ENCODE results near the gene CYGB. TPM values are rescaled to one million over a fixed set of nuclear protein-coding genes. Genes with fewer than 3 reads are reported as not detected.

CYGB gene
- total RNA-seq, 1 donor from 2014 or later: 9.1 TPM

- no peak overlapping the region for H3K4me3 Mint-ChIP-seq (ENCODE audit: unreplicated experiment)
- no peaks in the 10 kb centered on the region for H3K27me3 Mint-ChIP-seq (ENCODE audit: unreplicated experiment)
- H3K9me3 Mint-ChIP-seq (ENCODE audit: unreplicated experiment): no peaks in the 10 kb centered on the region
- H3K36me3 Mint-ChIP-seq (ENCODE audit: unreplicated experiment): no peaks in the 10 kb centered on the region
- peaks cover 10% of the 10 kb centered on the region for H3K4me1 Mint-ChIP-seq (ENCODE audit: unreplicated experiment)
- peak overlapping the region; percentile 39 for H3K27ac Mint-ChIP-seq (ENCODE audit: unreplicated experiment)
- DNase-seq (ENCODE audit: extremely low spot score, unreplicated experiment): no peak
- no peak for TF ChIP-seq CTCF (IDR thresholded peaks at IDR 0.05)
These were observed 56.9 kb downstream of the CYGB start for GRCh38 chr17:76480632-76481031.

GRCh38 chr17:76479515-76480060, 57.9 kb downstream of the CYGB start:
- Mint-ChIP-seq H3K4me1 (ENCODE audit: unreplicated experiment) (peaks cover 8% of the 10 kb centered on the region), H3K36me3 (ENCODE audit: unreplicated experiment) (no peaks in the 10 kb centered on the region), H3K4me3 (ENCODE audit: unreplicated experiment) (no peak overlapping the region), H3K9me3 (ENCODE audit: unreplicated experiment) (no peaks in the 10 kb centered on the region), H3K27me3 (ENCODE audit: unreplicated experiment) (no peaks in the 10 kb centered on the region), H3K27ac (ENCODE audit: unreplicated experiment) (no peak overlapping the region)
- no peak for TF ChIP-seq CTCF (IDR thresholded peaks at IDR 0.05)
- DNase-seq (ENCODE audit: extremely low spot score, unreplicated experiment): no peak

- Mint-ChIP-seq H3K27ac (ENCODE audit: unreplicated experiment) (no peak overlapping the region), H3K36me3 (ENCODE audit: unreplicated experiment) (no peaks in the 10 kb centered on the region), H3K9me3 (ENCODE audit: unreplicated experiment) (no peaks in the 10 kb centered on the region), H3K27me3 (ENCODE audit: unreplicated experiment) (no peaks in the 10 kb centered on the region), H3K4me3 (ENCODE audit: unreplicated experiment) (no peak overlapping the region), H3K4me1 (ENCODE audit: unreplicated experiment) (peaks cover 8% of the 10 kb centered on the region)
- no peak for TF ChIP-seq CTCF (IDR thresholded peaks at IDR 0.05)
- no peak for DNase-seq (ENCODE audit: extremely low spot score, unreplicated experiment)
These were observed 58.6 kb downstream of the CYGB start for GRCh38 chr17:76478730-76479514.

GRCh38 chr17:76478097-76478496, 59.4 kb downstream of the CYGB start:
- no peak overlapping the region for H3K4me3 Mint-ChIP-seq (ENCODE audit: unreplicated experiment)
- no peaks in the 10 kb centered on the region for H3K36me3 Mint-ChIP-seq (ENCODE audit: unreplicated experiment)
- H3K9me3 Mint-ChIP-seq (ENCODE audit: unreplicated experiment): no peaks in the 10 kb centered on the region
- TF ChIP-seq CTCF (IDR thresholded peaks at IDR 0.05): no peak
- peaks cover 8% of the 10 kb centered on the region for H3K4me1 Mint-ChIP-seq (ENCODE audit: unreplicated experiment)
- no peak for DNase-seq (ENCODE audit: extremely low spot score, unreplicated experiment)
- H3K27ac Mint-ChIP-seq (ENCODE audit: unreplicated experiment): no peak overlapping the region
- no peaks in the 10 kb centered on the region for H3K27me3 Mint-ChIP-seq (ENCODE audit: unreplicated experiment)

GRCh38 chr17:76477576-76477975, 59.9 kb downstream of the CYGB start:
- H3K36me3 Mint-ChIP-seq (ENCODE audit: unreplicated experiment): no peaks in the 10 kb centered on the region
- no peaks in the 10 kb centered on the region for H3K9me3 Mint-ChIP-seq (ENCODE audit: unreplicated experiment)
- DNase-seq (ENCODE audit: extremely low spot score, unreplicated experiment): no peak
- H3K4me3 Mint-ChIP-seq (ENCODE audit: unreplicated experiment): no peak overlapping the region
- H3K27me3 Mint-ChIP-seq (ENCODE audit: unreplicated experiment): no peaks in the 10 kb centered on the region
- no peak overlapping the region for H3K27ac Mint-ChIP-seq (ENCODE audit: unreplicated experiment)
- H3K4me1 Mint-ChIP-seq (ENCODE audit: unreplicated experiment): peaks cover 8% of the 10 kb centered on the region
- TF ChIP-seq CTCF (IDR thresholded peaks at IDR 0.05): no peak

All from osteocyte (in vitro differentiated cells).